Activated CD4-positive, CD25-positive, alpha-beta regulatory T cell treated with anti-CD3 and anti-CD28 coated beads, Interleukin-2, amount 50 U/mL, for 72 hours (primary cell): Measurements from ENCODE around the gene ARL6IP6.
A peak's percentile ranks its signal among the peaks of the same experiment; 100 is the strongest.
"Not testable (repeated sequence)": the region's sequence is repeated elsewhere in the genome, so short reads cannot be mapped to it uniquely, and the experiment has no call there.

ENCODE experiments used
- DNase-seq: peaks from one replicate; pipeline ENCODE4 v3.0.0; 2021

ARL6IP6 gene

GRCh38 chr2:152718076-152718908 lies at the start of gene ARL6IP6:
TSS of gene ARL6IP6 (plus strand) at chr2:152718620. CDS start at chr2:152718625, 5 bp downstream.
- DNase-seq: peak; percentile 91

- no peak for DNase-seq
Measured at GRCh38 chr2:152674334-152674733, 44.1 kb upstream of the ARL6IP6 start.

- no peak for DNase-seq
Measured at GRCh38 chr2:152676461-152676860, 42.0 kb upstream of the ARL6IP6 start.

GRCh38 chr2:152678808-152679207 lies 39.6 kb upstream of the ARL6IP6 start:
- no peak for DNase-seq

- DNase-seq: no peak
Measured at GRCh38 chr2:152682663-152683062, 35.8 kb upstream of the ARL6IP6 start.

GRCh38 chr2:152683400-152683799 lies 35.0 kb upstream of the ARL6IP6 start:
- DNase-seq: no peak

- no peak for DNase-seq
Measured at GRCh38 chr2:152686321-152686720, 32.1 kb upstream of the ARL6IP6 start.

- DNase-seq: no peak
Measured at GRCh38 chr2:152693033-152693432, 25.4 kb upstream of the ARL6IP6 start.

- DNase-seq: peak; percentile 36
Measured at GRCh38 chr2:152694161-152694661, 24.2 kb upstream of the ARL6IP6 start.

GRCh38 chr2:152695763-152696162 lies 22.7 kb upstream of the ARL6IP6 start:
- no peak for DNase-seq

GRCh38 chr2:152696476-152696875 lies 21.9 kb upstream of the ARL6IP6 start:
- no peak for DNase-seq

GRCh38 chr2:152701198-152701597 lies 17.2 kb upstream of the ARL6IP6 start:
- no peak for DNase-seq

GRCh38 chr2:152706477-152707021 lies 11.9 kb upstream of the ARL6IP6 start:
- DNase-seq: no peak

- no peak for DNase-seq
Measured at GRCh38 chr2:152708742-152709141, 9.7 kb upstream of the ARL6IP6 start.

- no peak for DNase-seq
Measured at GRCh38 chr2:152710713-152711112, 7.7 kb upstream of the ARL6IP6 start.

- DNase-seq: no peak
Measured at GRCh38 chr2:152715112-152715511, 3.3 kb upstream of the ARL6IP6 start.

GRCh38 chr2:152715854-152716428 lies 2.5 kb upstream of the ARL6IP6 start:
- DNase-seq: no peak

GRCh38 chr2:152716805-152717227 lies 1.6 kb upstream of the ARL6IP6 start:
- no peak for DNase-seq

GRCh38 chr2:152717228-152718075 lies 968 bp upstream of the ARL6IP6 start, which contains the start of gene PRPF40A:
TSS of gene PRPF40A (minus strand) at chr2:152717461. CDS start at chr2:152717439, 22 bp downstream.
- peak; percentile 97 for DNase-seq

- no peak for DNase-seq
Measured at GRCh38 chr2:152718909-152719645, 657 bp downstream of the ARL6IP6 start.

- no peak for DNase-seq
Measured at GRCh38 chr2:152720794-152721193, 2.4 kb downstream of the ARL6IP6 start.

GRCh38 chr2:152722639-152723038 lies 4.2 kb downstream of the ARL6IP6 start:
- not testable (repeated sequence) for DNase-seq
